IMR-90 (cell line): Measurements from ENCODE around the gene AFG1L. TPM values are rescaled to one million over a fixed set of nuclear protein-coding genes. Genes with fewer than 3 reads are reported as not detected.

Experiments used
- ATAC-seq: fragments of 200-7000 bp; cut with Tn5 transposase; 2 replicates; pipeline ENCODE4 v1.9.1; 2020; ENCODE audit warnings: low read depth, mild to moderate bottlenecking, moderate library complexity
- BruUV-seq: library from RNA; stranded (reverse); fragments of 400-500 nt; replicated peaks from 2 replicates; lab custom pipeline; 2021; lab: Mats Ljungman, UMichigan
- CTCF ChIA-PET: fragments of 300-600 bp; formaldehyde crosslinking; extraction: SDS; loops from one replicate; lab custom pipeline; 2021; ENCODE audit warnings: antibody characterized with exemption; lab: Yijun Ruan, JAX
- POLR2A ChIA-PET: fragments of 300-600 bp; sonication (Branson Sonifier 250); formaldehyde crosslinking; loops from one replicate; lab custom pipeline; 2022; ENCODE audit warnings: antibody characterized with exemption; ENCODE audit not compliant: unreplicated experiment; lab: Charles Lee
- DNase-seq: peaks from one replicate; pipeline ENCODE4 v3.0.0; 2013
- H2AFZ ChIP-seq: replicated peaks from 2 replicates; pipeline ENCODE3; 2013; ENCODE audit warnings: low read length, mild to moderate bottlenecking; ENCODE audit not compliant: poor library complexity
- H2AK5ac ChIP-seq: 2 replicates; pipeline ENCODE4 v1.6.1; 2013; ENCODE audit warnings: low read depth, low read length, inconsistent platforms
- H2AK9ac ChIP-seq: replicated peaks from 2 replicates; pipeline ENCODE3; 2013; ENCODE audit warnings: mild to moderate bottlenecking, low read depth, low read length, moderate library complexity; ENCODE audit not compliant: poor library complexity
- H2BK120ac ChIP-seq: 2 replicates; pipeline ENCODE4 v1.6.1; 2013; ENCODE audit warnings: low read depth, low read length, inconsistent platforms
- H2BK15ac ChIP-seq: 3 replicates; pipeline ENCODE4 v1.6.1; 2013; ENCODE audit warnings: low read depth, low read length, inconsistent platforms
- H2BK20ac ChIP-seq: 2 replicates; pipeline ENCODE4 v1.6.1; 2013; ENCODE audit warnings: low read depth, mild to moderate bottlenecking, inconsistent platforms, low read length, moderate library complexity
- H2BK5ac ChIP-seq: 2 replicates; pipeline ENCODE4 v1.6.1; 2013; ENCODE audit warnings: mild to moderate bottlenecking, low read depth, low read length, inconsistent platforms; ENCODE audit not compliant: poor library complexity, severe bottlenecking
- H3K14ac ChIP-seq: replicated peaks from 2 replicates; pipeline ENCODE4 v1.6.1; 2013; ENCODE audit warnings: low read depth, low read length, inconsistent platforms
- H3K18ac ChIP-seq: 2 replicates; pipeline ENCODE4 v1.6.1; 2013; ENCODE audit warnings: low read depth, low read length, control low read depth
- H3K23ac ChIP-seq: 2 replicates; pipeline ENCODE4 v1.6.1; 2013; ENCODE audit warnings: low read depth, low read length, inconsistent platforms
- H3K27ac ChIP-seq: 2 replicates; pipeline ENCODE4 v1.5.1; 2013; ENCODE audit warnings: mild to moderate bottlenecking, control low read depth, low read length; ENCODE audit not compliant: insufficient read depth
- H3K27me3 ChIP-seq: 2 replicates; pipeline ENCODE4 v1.6.1; 2013; ENCODE audit warnings: low read length; ENCODE audit not compliant: control insufficient read depth, insufficient read depth
- H3K36me3 ChIP-seq: 2 replicates; pipeline ENCODE4 v1.6.1; 2013; ENCODE audit warnings: low read length, mixed read lengths; ENCODE audit not compliant: control insufficient read depth, insufficient read depth
- H3K4ac ChIP-seq: 2 replicates; pipeline ENCODE4 v1.6.1; 2013; ENCODE audit warnings: low read depth, low read length, inconsistent platforms
- H3K4me1 ChIP-seq: 2 replicates; pipeline ENCODE4 v1.6.1; 2013; ENCODE audit warnings: low read length, mixed read lengths; ENCODE audit not compliant: control insufficient read depth, insufficient read depth
- H3K4me2 ChIP-seq: 2 replicates; pipeline ENCODE4 v1.6.1; 2013; ENCODE audit warnings: low read depth, mild to moderate bottlenecking, control low read depth, low read length, moderate library complexity
- H3K4me3 ChIP-seq: 2 replicates; pipeline ENCODE4 v1.5.1; 2013; ENCODE audit warnings: low read depth, mild to moderate bottlenecking, control low read depth, low read length, moderate library complexity; ENCODE audit not compliant: insufficient read depth
- H3K56ac ChIP-seq: 2 replicates; pipeline ENCODE4 v1.6.1; 2013; ENCODE audit warnings: low read length, inconsistent platforms; ENCODE audit not compliant: insufficient read depth; ENCODE audit errors: extremely low read depth
- H3K79me1 ChIP-seq, 2 experiments: 2 replicates each; pipeline ENCODE4 v1.6.1; 2013; ENCODE audit warnings: low read length in 2 of 2, inconsistent platforms in 1 of 2, low read depth in 1 of 2
- H3K9ac ChIP-seq: 2 replicates; pipeline ENCODE4 v1.6.1; 2013; ENCODE audit warnings: low read depth, low read length, control low read depth
- H3K9me1 ChIP-seq: 2 replicates; pipeline ENCODE4 v1.6.1; 2013; ENCODE audit warnings: low read length, inconsistent platforms; ENCODE audit not compliant: insufficient read depth
- H3K9me3 ChIP-seq: 2 replicates; pipeline ENCODE4 v1.6.1; 2013; ENCODE audit warnings: low read length; ENCODE audit not compliant: control insufficient read depth, insufficient read depth
- H4K20me1 ChIP-seq: 2 replicates; pipeline ENCODE4 v1.6.1; 2013; ENCODE audit warnings: low read length, inconsistent platforms; ENCODE audit not compliant: insufficient read depth
- H4K5ac ChIP-seq: 2 replicates; pipeline ENCODE4 v1.6.1; 2013; ENCODE audit warnings: mild to moderate bottlenecking, low read depth, low read length, control low read depth
- H4K8ac ChIP-seq, 2 experiments: 2 replicates each; pipeline ENCODE4 v1.6.1; 2013; ENCODE audit warnings: low read depth in 2 of 2, low read length in 2 of 2, control low read depth in 1 of 2, inconsistent platforms in 1 of 2
- H4K91ac ChIP-seq: 2 replicates; pipeline ENCODE4 v1.6.1; 2013; ENCODE audit warnings: low read depth, low read length, inconsistent platforms; ENCODE audit not compliant: insufficient read depth
- BHLHE40 ChIP-seq: fragments of 150-350 bp; IDR thresholded peaks from 2 replicates; pipeline ENCODE4 v1.6.1; 2016; ENCODE audit warnings: mild to moderate bottlenecking, low read depth, low read length
- CEBPB ChIP-seq: IDR thresholded peaks from 2 replicates; pipeline ENCODE4 v1.6.1; 2012; ENCODE audit warnings: low read depth, low read length, improper control_type of control experiment
- CHD1 ChIP-seq: IDR thresholded peaks from 2 replicates; pipeline ENCODE4 v1.6.1; 2012; ENCODE audit warnings: low read depth, low read length, improper control_type of control experiment
- CTCF ChIP-seq: conservative IDR thresholded peaks from 2 replicates; pipeline ENCODE4 v1.5.1; 2012; ENCODE audit warnings: mild to moderate bottlenecking, low read depth, low read length, improper control_type of control experiment
- FOS ChIP-seq: fragments of 150-350 bp; IDR thresholded peaks from 2 replicates; pipeline ENCODE4 v1.6.1; 2016; ENCODE audit warnings: low read depth, low read length
- MAFK ChIP-seq: IDR thresholded peaks from 2 replicates; pipeline ENCODE4 v1.6.1; 2012; ENCODE audit warnings: low read depth, low read length, improper control_type of control experiment
- MAZ ChIP-seq: IDR thresholded peaks from 2 replicates; pipeline ENCODE4 v1.6.1; 2012; ENCODE audit warnings: low read depth, mild to moderate bottlenecking, low read length, improper control_type of control experiment, moderate library complexity, borderline replicate concordance
- MXI1 ChIP-seq: IDR thresholded peaks from 2 replicates; pipeline ENCODE4 v1.6.1; 2012; ENCODE audit warnings: low read depth, mild to moderate bottlenecking, low read length, moderate library complexity, borderline replicate concordance
- NFE2L2 ChIP-seq: fragments of 150-350 bp; IDR thresholded peaks from 2 replicates; pipeline ENCODE4 v1.6.1; 2016; ENCODE audit warnings: low read depth, mild to moderate bottlenecking, low read length
- POLR2A ChIP-seq: IDR thresholded peaks from 2 replicates; pipeline ENCODE4 v1.6.1; 2012; ENCODE audit warnings: mild to moderate bottlenecking, low read depth, low read length
- RAD21 ChIP-seq: IDR thresholded peaks from 2 replicates; pipeline ENCODE4 v1.6.1; 2012; ENCODE audit warnings: low read length, improper control_type of control experiment
- RCOR1 ChIP-seq: IDR thresholded peaks from 2 replicates; pipeline ENCODE4 v1.6.1; 2012; ENCODE audit warnings: mild to moderate bottlenecking, low read length, improper control_type of control experiment; ENCODE audit not compliant: insufficient replicate concordance
- RFX5 ChIP-seq: IDR thresholded peaks from 2 replicates; pipeline ENCODE4 v1.8.0; 2012; ENCODE audit warnings: low read depth, mild to moderate bottlenecking, low read length, moderate library complexity
- SMC3 ChIP-seq: fragments of 150-350 bp; IDR thresholded peaks from 2 replicates; pipeline ENCODE4 v1.6.1; 2016; ENCODE audit warnings: low read depth, mild to moderate bottlenecking, antibody characterized with exemption, low read length, moderate library complexity
- USF2 ChIP-seq: fragments of 150-350 bp; IDR thresholded peaks from 2 replicates; pipeline ENCODE4 v1.6.1; 2017; ENCODE audit warnings: mild to moderate bottlenecking, antibody characterized with exemption, low read length, low read depth
- WGBS, 2 experiments: methylation state at CpG; one replicate each; pipeline versions ENCODE4 v1.1.5 to v1.1.7; 2013; ENCODE audit warnings: missing lambda C conversion rate in 2 of 2; ENCODE audit not compliant: insufficient read length in 1 of 2; ENCODE audit errors: extremely low coverage in 2 of 2; 5-methylcytosine and 5-hydroxymethylcytosine counted together
- dilution Hi-C: fragments of 300-500 bp; cut with HindIII; formaldehyde crosslinking; loops from one replicate; pipeline ENCODE4 v1.14.3; 2018; ENCODE audit warnings: low sequenced_read_pairs; ENCODE audit not compliant: unreplicated experiment
- in situ Hi-C: fragments of 300-500 bp; cut with MboI; formaldehyde crosslinking; loops from 3 replicates; pipeline ENCODE4 v1.14.3; 2019; ENCODE audit warnings: low sequenced_read_pairs, inconsistent platforms, mixed read lengths
- intact Hi-C: fragments of 100-400 bp; cut with micrococcal nuclease; formaldehyde crosslinking; loops from 2 replicates; pipeline ENCODE4 v1.10.0; 2022
- polyA plus RNA-seq, 3 experiments: library from polyadenylated mRNA; depleted of rRNA; stranded (reverse); fragments of >200 nt; gene quantifications; 2 replicates each; pipeline ENCODE4 v1.2.3, GENCODE V29; 2012; ENCODE audit warnings: low replicate concordance in 1 of 3
- total RNA-seq: library from RNA; depleted of rRNA; stranded (reverse); fragments of >200 nt; gene quantifications from 2 replicates; pipeline ENCODE4 v1.2.3, GENCODE V29; 2012
- TF ChIP-seq, protein P1 (sequence below): fragments of 150-350 bp; IDR thresholded peaks from 2 replicates; pipeline ENCODE4 v1.6.1; 2016; ENCODE audit warnings: low read depth, mild to moderate bottlenecking, low read length, moderate library complexity, borderline replicate concordance

The AFG1L gene
- total and polyA plus RNA-seq, 2 of the 4 experiments (the other 2 are of a cell fraction) = 1.0 to 2.0 TPM

DNA sequence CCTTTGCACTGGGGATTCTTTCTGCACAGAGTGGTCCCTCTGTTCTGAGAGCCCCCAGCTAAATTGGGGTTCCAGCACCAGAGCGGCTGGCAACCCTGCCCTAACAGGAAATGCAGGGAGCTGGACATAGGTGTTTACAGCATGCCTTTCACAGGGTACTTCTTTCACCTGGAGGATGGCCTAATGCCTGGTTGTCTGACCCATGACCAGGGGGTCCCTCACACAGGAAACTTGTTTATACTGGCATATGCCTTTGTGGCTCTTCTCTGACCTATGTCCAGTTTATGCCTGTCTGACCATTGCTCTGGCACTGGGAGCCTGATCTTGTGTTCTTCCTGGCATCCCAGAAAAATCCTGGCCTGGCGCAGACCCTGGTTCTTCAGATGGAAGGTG, 66.1 kb downstream of the AFG1L start:
- no peak overlapping the region for H3K14ac ChIP-seq
- dilution Hi-C loops (no loop called here), in situ Hi-C loops (no loop called here), intact Hi-C loops (no loop called here)
- no peak overlapping the region for H2BK120ac ChIP-seq
- no peak overlapping the region for H2AFZ ChIP-seq
- POLR2A ChIA-PET = no interaction called here
- BruUV-seq = no TSS peak
- H3K9me3 ChIP-seq = no peaks in the 10 kb centered on the region
- no peak overlapping the region for H3K4me2 ChIP-seq
- no peak for ATAC-seq
- no peak overlapping the region for H3K4ac ChIP-seq
- no peak overlapping the region for H2AK5ac ChIP-seq
- H4K20me1 ChIP-seq = no peaks in the 10 kb centered on the region
- TF ChIP-seq USF2 (no peak), CHD1 (no peak), NFE2L2 (no peak), MXI1 (no peak), RFX5 (no peak), POLR2A (no peak), BHLHE40 (no peak), CTCF (no peak), RCOR1 (no peak), FOS (no peak), SMC3 (no peak), RAD21 (no peak), MAZ (no peak), MAFK (no peak), CEBPB (no peak)
- TF ChIP-seq, protein P1, sequence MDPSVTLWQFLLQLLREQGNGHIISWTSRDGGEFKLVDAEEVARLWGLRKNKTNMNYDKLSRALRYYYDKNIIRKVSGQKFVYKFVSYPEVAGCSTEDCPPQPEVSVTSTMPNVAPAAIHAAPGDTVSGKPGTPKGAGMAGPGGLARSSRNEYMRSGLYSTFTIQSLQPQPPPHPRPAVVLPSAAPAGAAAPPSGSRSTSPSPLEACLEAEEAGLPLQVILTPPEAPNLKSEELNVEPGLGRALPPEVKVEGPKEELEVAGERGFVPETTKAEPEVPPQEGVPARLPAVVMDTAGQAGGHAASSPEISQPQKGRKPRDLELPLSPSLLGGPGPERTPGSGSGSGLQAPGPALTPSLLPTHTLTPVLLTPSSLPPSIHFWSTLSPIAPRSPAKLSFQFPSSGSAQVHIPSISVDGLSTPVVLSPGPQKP = no peak
- no peaks in the 10 kb centered on the region for H3K4me1 ChIP-seq
- H3K9me1 ChIP-seq = 0 out of 2 replicates have a peak, but pooled peaks cover 4% of the 10 kb centered on the region
- no peak for DNase-seq
- no peak overlapping the region for H3K56ac ChIP-seq
- no peak overlapping the region for H3K27ac ChIP-seq
- no peak overlapping the region for H4K8ac ChIP-seq
- CTCF ChIA-PET = no interaction called here
- no peak overlapping the region for H2BK15ac ChIP-seq
- H3K27me3 ChIP-seq = no peaks in the 10 kb centered on the region
- H3K18ac ChIP-seq = no peak overlapping the region
- no peak overlapping the region for H2AK9ac ChIP-seq
- no peaks in the 10 kb centered on the region for H3K36me3 ChIP-seq
- no peak overlapping the region for H3K9ac ChIP-seq
- H3K23ac ChIP-seq = no peak overlapping the region
- H2BK5ac ChIP-seq = no peak overlapping the region
- no peak overlapping the region for H2BK20ac ChIP-seq
- WGBS, 2 experiments = no CpG with 5 or more reads among the region's 2 CpGs
- H4K5ac ChIP-seq = no peak overlapping the region
- H3K79me1 ChIP-seq = no peaks in the 10 kb centered on the region
- no peak overlapping the region for H4K91ac ChIP-seq
- no peak overlapping the region for H3K4me3 ChIP-seq
